Lung (tissue), 12 donors: ENCODE data around the gene TNNI2. TPM values are rescaled to one million over a fixed set of nuclear protein-coding genes. Genes with fewer than 3 reads are reported as not detected.

Source experiments
- ATAC-seq: fragments of 200-7000 bp; cut with Tn5 transposase; one replicate; pipeline ENCODE4 v1.9.1; 2020; ENCODE audit warnings: moderate number of reproducible peaks; ENCODE audit not compliant: insufficient read depth, low FRiP score
- DNase-seq, 3 donors: peaks; one replicate each; pipeline ENCODE4 v3.0.0-alpha.2; 2013 to 2017
- H3K27ac ChIP-seq, 2 donors: one replicate each; pipeline ENCODE4 v1.5.1; 2013; ENCODE audit warnings: mild to moderate bottlenecking in 2 of 2, moderate library complexity in 2 of 2, control low read depth in 1 of 2, inconsistent platforms in 1 of 2, low read depth in 1 of 2, low read length in 1 of 2
- H3K27me3 ChIP-seq, 3 donors: one replicate each; pipeline ENCODE4 v1.5.1; 2013; ENCODE audit warnings: low read length in 2 of 3; ENCODE audit not compliant: control insufficient read depth in 3 of 3, insufficient read depth in 3 of 3
- H3K36me3 ChIP-seq, 4 donors: one replicate each; pipeline ENCODE4 v1.5.1; 2013; ENCODE audit warnings: low read length in 4 of 4, mild to moderate bottlenecking in 1 of 4, moderate library complexity in 1 of 4; ENCODE audit not compliant: control insufficient read depth in 4 of 4, insufficient read depth in 4 of 4
- H3K4me1 ChIP-seq, 5 donors: one replicate each; pipeline ENCODE4 v1.5.1; 2013; ENCODE audit warnings: low read length in 5 of 5, mild to moderate bottlenecking in 2 of 5, moderate library complexity in 1 of 5; ENCODE audit not compliant: control insufficient read depth in 5 of 5, insufficient read depth in 5 of 5
- H3K4me3 ChIP-seq: one replicate; pipeline ENCODE4 v1.5.1; 2013; ENCODE audit warnings: mild to moderate bottlenecking, control low read depth, moderate library complexity
- H3K9ac ChIP-seq, 2 donors: one replicate each; pipeline ENCODE4 v1.5.1; 2013; ENCODE audit warnings: low read length in 2 of 2, control low read depth in 1 of 2; ENCODE audit not compliant: insufficient read depth in 1 of 2
- H3K9me3 ChIP-seq, 4 donors: one replicate each; pipeline ENCODE4 v1.5.1; 2013; ENCODE audit warnings: low read length in 3 of 4, mild to moderate bottlenecking in 1 of 4, moderate library complexity in 1 of 4; ENCODE audit not compliant: control insufficient read depth in 4 of 4, insufficient read depth in 3 of 4
- CTCF ChIP-seq: IDR thresholded peaks from 2 replicates; pipeline ENCODE4 v1.5.1; 2012; ENCODE audit warnings: mild to moderate bottlenecking; ENCODE audit errors: control extremely low read depth, extremely low read depth
- WGBS, 2 donors: extraction: QIAGEN DNeasy Blood & Tissue Kit; methylation state at CpG; one replicate each; pipeline ENCODE4 v1.1.7; 2013; 5-methylcytosine and 5-hydroxymethylcytosine counted together
- polyA plus RNA-seq, 2 donors: library from polyadenylated mRNA; stranded (reverse); fragments of 200-250 nt; gene quantifications; one replicate each; pipeline ENCODE4 v1.2.1, GENCODE V29; 2013
- total RNA-seq, 2 donors: library from RNA; depleted of rRNA in 1 of 2; stranded (reverse); fragments of >200 nt in 1 of 2; gene quantifications; one replicate each; pipeline ENCODE4 v1.2.1, GENCODE V29; 2014 to 2021
- donor health status: control.
- donor health status: control.
- donor health status: Bipolar disorder and iron deficiency.
- donor health status: healthy.
- donor health status: DM: yes; HTN: yes; CAD: no.

Gene TNNI2
- total and polyA plus RNA-seq, 4 donors: 3.1 to 35.8 (median 12.2) TPM

GRCh38 chr11:1835671-1836010 lies 3.1 kb upstream of the TNNI2 start:
- Histone ChIP-seq H3K9ac (no peak overlapping the region), H3K36me3 (no peaks in the 10 kb centered on the region), H3K27ac (no peak overlapping the region), H3K27me3 (no peaks in the 10 kb centered on the region), H3K4me1 (peaks cover 0 to 31% (median 2%) of the 10 kb centered on the region in 5 donors), H3K4me3 (no peak overlapping the region), H3K9me3 (no peaks in the 10 kb centered on the region)
- no peak for TF ChIP-seq CTCF
- no peak for DNase-seq
- no peak for ATAC-seq
- WGBS, 2 donors: 89 to 93% methylated on average over 12 of the region's 12 CpGs

- no peak overlapping the region for H3K27ac ChIP-seq
- no peak overlapping the region for H3K4me3 ChIP-seq
- no peaks in the 10 kb centered on the region for H3K27me3 ChIP-seq
- WGBS, 2 donors: 90 to 94% methylated on average over 41 to 43 of the region's 43 CpGs
- TF ChIP-seq CTCF: no peak
- no peaks in the 10 kb centered on the region for H3K36me3 ChIP-seq
- H3K9me3 ChIP-seq: no peaks in the 10 kb centered on the region
- peaks cover 0 to 28% (median 2%) of the 10 kb centered on the region in 5 donors for H3K4me1 ChIP-seq
- H3K9ac ChIP-seq: no peak overlapping the region
- ATAC-seq: no peak
- DNase-seq: no peak
Measured at GRCh38 chr11:1836011-1836945, 2.5 kb upstream of the TNNI2 start.

- 55 to 61% methylated on average over 36 to 38 of the region's 38 CpGs for WGBS, 2 donors
- Histone ChIP-seq H3K27ac (no peak overlapping the region), H3K9ac (no peak overlapping the region), H3K36me3 (no peaks in the 10 kb centered on the region), H3K4me1 (peaks cover 0 to 19% (median 0%) of the 10 kb centered on the region in 5 donors), H3K27me3 (no peaks in the 10 kb centered on the region), H3K4me3 (no peak overlapping the region), H3K9me3 (no peaks in the 10 kb centered on the region)
- peak; percentile 75 for TF ChIP-seq CTCF
- DNase-seq (peak; percentile 83 to 85 (median 85)), ATAC-seq (no peak)
Measured at GRCh38 chr11:1837171-1838076, 1.4 kb upstream of the TNNI2 start.
